Fibroblast of villous mesenchyme (primary cell): Measurements from ENCODE around the gene LMX1B. TPM values are rescaled to one million over a fixed set of nuclear protein-coding genes. Genes with fewer than 3 reads are reported as not detected.

ENCODE experiments used
- DNase-seq: peaks from one replicate; pipeline ENCODE4 v3.0.0-alpha.2; 2010; ENCODE audit warnings: low read depth
- H3K4me3 ChIP-seq: 2 replicates; pipeline ENCODE4 v1.5.1; 2011; ENCODE audit warnings: low read depth, mild to moderate bottlenecking, low read length
- CTCF ChIP-seq: IDR thresholded peaks from 2 replicates; pipeline ENCODE4 v1.5.1; 2012; ENCODE audit warnings: low read depth, mild to moderate bottlenecking, low read length; ENCODE audit not compliant: insufficient read depth
- total RNA-seq: library from RNA; depleted of rRNA; stranded (reverse); fragments of >200 nt; gene quantifications from 2 replicates; pipeline ENCODE4 v1.2.3, GENCODE V29; 2012

LMX1B gene
- total RNA-seq, 1 donor = not detected

GRCh38 chr9:126671381-126671831 lies 57.7 kb downstream of the LMX1B start:
- peak; percentile 17 for DNase-seq
- no peak overlapping the region for H3K4me3 ChIP-seq
- no peak for TF ChIP-seq CTCF

GRCh38 chr9:126671983-126672382 lies 58.3 kb downstream of the LMX1B start:
- no peak for TF ChIP-seq CTCF
- H3K4me3 ChIP-seq = no peak overlapping the region
- no peak for DNase-seq

- no peak for TF ChIP-seq CTCF
These were observed 59.0 kb downstream of the LMX1B start for GRCh38 chr9:126672634-126673284.

GRCh38 chr9:126673689-126674364 lies 60.1 kb downstream of the LMX1B start:
- no peak overlapping the region for H3K4me3 ChIP-seq
- TF ChIP-seq CTCF = no peak
- DNase-seq = no peak

More at GRCh38 chr9:126672634-126673284, 59.0 kb downstream of the LMX1B start:
- no peak for DNase-seq
- H3K4me3 ChIP-seq = no peak overlapping the region

GRCh38 chr9:126674365-126675146 lies 60.8 kb downstream of the LMX1B start:
- no peak overlapping the region for H3K4me3 ChIP-seq
- no peak for DNase-seq
- no peak for TF ChIP-seq CTCF

- no peak for DNase-seq
- no peak for TF ChIP-seq CTCF
- no peak overlapping the region for H3K4me3 ChIP-seq
These were observed 61.4 kb downstream of the LMX1B start for GRCh38 chr9:126675147-126675467.
